ENCODE data around the gene PRKAR2A.

PRKAR2A gene

DNA sequence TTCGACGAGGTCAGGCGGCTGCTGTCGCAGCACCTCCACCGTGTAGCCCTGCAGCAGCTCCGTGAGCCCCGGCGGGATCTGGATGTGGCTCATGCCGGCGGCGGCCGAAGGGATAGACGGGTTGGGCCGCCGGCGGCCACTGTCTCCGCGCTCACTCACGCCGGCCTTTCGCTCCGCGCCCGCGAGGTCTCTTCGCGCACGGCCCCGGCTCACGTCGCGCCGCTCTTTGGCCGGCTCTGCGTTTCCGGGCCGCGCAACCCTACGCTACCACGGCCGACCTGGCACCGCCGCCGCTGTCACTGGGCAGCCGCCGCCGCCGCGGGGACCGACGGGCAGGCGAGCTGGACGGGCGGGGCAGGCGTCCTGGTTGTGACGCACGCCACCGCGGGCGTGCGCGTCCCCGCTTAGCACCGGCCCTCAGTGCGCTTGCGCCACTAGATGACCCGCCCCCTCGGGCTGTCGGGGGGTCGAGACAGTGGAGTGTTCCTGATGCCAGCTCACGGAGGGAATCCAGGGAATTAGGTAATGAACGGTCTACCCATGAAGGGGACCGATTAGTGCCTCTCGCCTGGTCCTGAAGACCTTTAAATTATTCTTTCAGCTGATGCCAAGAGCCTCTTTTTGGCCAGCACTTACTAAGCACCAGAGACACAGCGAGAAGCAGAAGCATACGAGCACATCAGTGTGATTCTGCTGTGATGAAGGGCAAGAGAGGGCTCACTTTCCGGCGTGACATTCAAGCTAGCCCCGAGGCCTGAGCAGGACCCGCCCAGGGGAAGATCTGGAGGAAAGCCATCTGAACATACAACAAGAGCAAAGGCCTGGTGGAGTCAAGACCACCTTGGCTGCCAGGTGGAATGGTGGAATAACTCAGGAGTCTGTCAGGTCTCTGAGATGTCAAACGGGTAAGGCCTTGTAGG, at the start of gene PRKAR2A:
TSS of gene PRKAR2A (minus strand) at position 371 of the 920 bp plus-strand sequence. CDS start at position 93, 278 bp downstream.
- DNase-seq (ENCODE audit: low spot score), result peak; percentile 80

DNA sequence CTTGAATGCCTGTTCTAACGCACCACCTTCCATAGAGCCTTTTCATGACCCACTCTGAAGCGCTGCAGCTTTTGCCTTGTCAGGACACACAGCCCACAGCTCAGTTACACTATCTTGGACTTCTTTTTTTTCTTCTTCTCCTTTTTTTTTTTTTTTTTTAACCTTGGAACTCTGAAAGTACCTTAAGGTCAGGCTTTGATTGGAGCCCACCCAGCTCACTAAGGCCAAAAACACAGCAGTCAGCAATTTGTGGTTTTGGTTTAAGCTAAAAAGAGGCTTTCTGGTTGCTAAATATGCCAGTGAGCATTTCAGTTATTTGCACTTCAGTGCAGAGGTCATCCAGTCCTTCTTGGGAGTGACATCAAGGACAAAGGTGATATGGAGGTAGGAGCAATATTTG, 49.3 kb upstream of the PRKAR2A start:
- DNase-seq (ENCODE audit: low spot score), result no peak

DNA sequence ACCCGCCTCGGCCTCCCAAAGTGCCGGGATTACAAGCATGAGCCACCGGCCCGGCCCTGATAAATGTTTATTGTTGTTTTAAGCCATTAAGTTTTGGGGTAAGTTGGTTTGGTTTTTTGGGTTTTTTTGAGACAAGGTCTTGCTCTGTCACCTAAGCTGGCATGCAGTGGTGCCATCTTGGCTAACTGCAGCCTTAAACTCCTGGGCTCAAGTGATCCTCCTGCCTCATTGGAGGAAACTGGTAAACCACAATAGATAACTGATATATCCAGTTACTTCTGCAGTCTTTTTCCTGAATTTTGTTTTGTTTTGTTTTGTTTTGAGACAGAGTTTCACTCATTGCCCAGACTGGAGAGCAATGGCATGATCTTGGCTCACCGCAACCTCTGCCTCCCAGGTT, 46.8 kb upstream of the PRKAR2A start:
- no peak for DNase-seq (ENCODE audit: low spot score)

DNA sequence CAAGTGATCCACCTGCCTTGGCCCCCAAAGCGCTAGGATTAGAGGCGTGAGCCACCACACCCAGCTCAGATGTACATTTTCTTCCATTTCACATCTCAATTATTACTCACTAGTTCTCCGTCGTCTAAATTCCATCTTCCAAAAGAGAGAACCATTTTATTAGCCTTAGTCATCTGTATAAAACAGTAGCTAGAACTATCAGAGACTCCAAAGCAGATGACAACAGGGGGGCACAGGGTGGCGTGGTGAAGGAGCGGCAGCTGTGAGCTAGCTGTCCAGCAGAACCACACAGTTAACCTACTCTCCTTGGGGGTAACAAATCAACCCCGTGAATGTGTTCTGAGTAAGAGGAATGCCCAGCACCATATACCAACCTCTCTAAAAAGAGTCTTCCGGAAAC, 43.9 kb upstream of the PRKAR2A start:
- DNase-seq (ENCODE audit: low spot score), result no peak

DNA sequence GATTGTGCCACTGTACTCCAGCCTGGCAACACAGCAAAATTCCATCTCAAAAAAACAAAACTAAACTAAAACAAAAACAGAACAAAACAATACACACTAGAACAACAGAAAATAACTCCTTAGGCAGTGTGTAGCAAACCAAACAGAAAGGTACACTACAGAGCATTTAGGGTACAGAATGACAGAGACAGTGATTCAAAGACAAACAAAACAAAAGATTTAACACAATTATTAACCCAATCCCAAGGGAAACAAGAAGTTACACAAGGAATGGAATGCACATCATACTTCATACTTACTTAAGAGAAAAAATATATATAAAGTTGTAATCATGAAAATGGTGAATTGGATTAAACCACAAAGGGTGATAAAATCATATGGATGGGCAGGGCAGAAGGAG, 38.1 kb upstream of the PRKAR2A start:
- no peak for DNase-seq (ENCODE audit: low spot score)

DNA sequence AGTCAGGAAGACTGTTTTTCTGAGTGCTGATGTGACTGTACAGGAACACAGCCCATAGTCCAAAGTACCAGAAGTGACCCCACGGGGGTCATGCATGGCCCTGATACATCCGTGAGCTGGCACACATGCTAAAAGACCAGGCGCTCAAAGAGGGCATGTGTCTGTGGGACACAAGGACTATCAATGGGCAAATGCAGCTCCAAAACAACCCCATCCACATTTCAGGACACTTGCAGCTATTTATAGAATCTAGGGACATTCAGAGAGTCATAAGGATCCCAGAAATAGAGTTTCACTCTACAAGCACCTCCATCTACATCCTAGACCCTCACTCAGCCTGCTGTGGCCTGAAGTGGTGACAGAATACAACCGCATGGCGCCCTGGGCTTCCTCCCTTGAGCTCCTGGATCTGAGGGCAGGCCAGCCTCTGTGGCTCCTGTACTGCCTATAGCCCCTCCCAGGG, 34.0 kb upstream of the PRKAR2A start:
- DNase-seq (ENCODE audit: low spot score), result no peak

DNA sequence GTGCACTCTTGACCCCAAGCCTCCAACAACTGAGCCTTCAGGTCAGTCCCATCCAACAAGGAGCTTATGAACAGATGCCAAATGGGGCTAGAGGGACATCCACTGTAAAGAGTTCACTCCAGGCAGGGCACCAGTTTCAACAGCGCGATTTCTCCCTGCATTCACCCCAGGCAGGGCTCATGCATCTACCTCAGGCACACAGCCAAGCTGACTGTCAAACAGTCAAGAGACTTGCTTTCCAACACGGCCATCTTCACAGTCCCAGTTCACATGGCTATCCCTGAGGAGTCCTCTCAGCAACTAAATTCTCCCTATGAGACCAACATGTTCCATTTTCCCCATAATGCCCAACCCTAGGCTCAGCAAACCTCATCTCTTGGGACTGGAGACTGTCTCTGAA, 33.3 kb upstream of the PRKAR2A start:
- DNase-seq (ENCODE audit: low spot score), result no peak

DNA sequence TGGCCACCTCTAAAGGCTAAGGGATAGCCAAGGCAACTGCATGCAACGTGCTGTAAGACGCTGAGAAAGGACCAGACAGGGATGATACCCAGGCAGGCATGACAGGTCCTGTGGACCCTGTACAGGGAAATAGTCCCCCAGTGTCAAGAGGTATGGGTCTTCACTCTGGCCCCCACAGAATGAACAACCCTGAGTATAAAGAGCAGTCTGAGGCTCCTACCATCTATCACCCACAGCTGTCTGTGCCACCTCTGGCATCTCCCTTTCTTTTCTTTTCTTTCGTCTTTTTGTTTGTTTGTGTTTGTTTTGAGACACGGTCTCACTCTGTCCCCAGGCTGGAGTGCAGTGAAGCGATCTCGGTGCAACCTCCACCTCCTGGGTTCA, 32.3 kb upstream of the PRKAR2A start:
- DNase-seq (ENCODE audit: low spot score), result no peak

DNA sequence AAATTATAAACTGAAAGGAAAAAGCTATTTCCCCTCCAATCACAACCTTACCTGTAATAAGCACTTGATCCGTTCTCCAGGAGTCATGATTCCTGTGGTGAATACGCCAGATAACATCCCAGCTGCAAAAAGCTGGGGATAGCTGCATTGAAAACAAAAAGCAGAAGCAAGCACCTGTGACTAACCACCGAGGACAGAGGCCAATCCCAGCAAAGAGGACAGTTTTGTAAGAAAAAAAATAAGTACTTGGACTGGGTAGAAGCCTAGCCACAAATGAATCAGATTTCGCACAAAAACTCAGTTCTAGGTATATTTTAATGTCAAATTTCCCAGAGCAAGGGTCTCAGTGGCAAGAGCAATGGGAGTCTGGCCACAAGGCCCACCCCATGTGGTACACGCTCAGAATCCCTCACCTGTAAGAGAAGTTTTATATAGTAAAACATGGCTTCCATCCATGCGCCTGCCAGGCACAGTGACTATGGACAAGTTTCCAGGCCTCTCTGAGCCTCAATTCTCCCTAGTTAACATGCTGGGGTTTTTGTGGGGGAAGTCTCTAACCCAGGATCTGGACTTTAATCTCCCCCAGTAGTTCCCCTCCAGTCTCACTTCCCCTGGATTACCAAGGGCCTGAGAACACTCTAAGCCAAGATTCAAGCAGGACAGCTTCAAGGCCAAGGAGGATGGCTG, 31.8 kb upstream of the PRKAR2A start:
- no peak for DNase-seq (ENCODE audit: low spot score)

DNA sequence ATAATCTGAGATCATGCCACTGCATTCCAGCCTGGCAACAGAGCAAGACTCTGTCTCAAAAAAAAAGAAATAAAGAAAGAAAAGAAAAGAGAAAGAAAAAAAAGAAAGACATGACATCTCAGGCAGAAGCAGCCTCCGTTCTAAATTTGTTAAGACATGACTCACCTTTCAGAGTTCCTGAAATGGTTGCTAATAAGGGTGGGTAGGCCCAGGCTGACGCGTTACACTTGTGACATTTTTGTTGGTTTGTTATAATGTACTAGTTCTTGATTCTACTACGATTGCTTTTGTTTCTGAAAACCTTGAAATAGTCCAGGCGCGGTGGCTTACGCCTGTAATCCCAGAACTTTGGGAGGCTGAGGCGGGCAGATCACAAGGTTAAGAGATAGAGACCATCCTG, 30.0 kb upstream of the PRKAR2A start:
- no peak for DNase-seq (ENCODE audit: low spot score)

DNA sequence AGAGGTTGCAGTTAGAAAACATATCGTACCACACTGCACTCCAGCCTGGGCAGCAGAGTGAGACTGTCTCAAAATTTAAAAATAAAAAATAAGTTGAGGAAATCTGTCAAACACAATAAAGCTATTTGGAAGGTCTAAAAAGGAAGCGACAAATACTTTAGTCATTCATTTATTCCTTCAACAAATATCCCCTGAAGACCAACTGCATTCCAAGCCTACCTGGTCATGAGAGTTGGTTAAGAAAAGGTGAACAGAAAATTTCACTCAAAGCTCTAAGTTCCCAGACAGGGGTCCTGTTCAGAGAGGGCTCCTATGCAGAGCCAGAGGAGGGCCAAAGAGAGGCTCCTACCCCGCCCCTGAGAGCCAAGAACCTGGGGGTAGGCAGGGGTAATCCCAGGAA, 15.4 kb upstream of the PRKAR2A start:
- no peak for DNase-seq (ENCODE audit: low spot score)

DNA sequence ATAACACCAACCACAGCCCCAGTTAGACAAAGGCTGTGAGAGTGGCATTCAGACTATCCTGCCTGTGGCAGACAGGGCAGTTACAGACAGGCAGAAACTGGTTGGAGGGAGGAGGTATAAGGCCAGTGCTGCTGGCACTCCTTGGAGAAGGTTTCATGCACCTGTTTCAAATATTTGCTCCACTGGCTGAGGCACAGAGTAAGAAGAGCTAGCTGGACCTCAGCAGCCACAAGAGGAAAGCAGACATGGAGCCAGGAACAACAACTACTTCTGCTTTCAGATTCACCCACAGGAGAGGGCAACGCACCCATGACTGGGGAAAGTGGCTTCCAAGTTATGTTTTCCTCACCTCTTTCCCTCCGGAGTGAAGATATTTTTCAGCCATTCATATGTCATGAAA, 11.5 kb upstream of the PRKAR2A start:
- DNase-seq (ENCODE audit: low spot score), result no peak

DNA sequence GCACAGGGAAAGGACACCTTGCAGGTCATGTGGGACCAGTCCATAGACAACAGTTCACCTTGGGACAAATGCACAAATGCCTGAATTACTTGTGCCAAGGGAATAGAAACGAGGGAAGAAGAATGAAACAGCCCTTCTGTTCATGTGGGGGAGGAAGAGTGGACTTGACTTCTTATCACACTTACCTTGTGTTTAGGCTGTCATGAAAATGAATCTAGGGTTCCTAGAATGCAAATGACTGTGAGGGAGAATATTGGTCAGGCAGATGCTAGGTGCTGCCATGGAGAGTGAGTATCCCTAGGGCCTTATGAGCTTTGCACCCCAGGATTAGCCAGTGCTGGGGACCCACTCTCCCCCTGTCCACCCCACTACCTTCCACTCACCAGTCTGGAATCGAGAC, 11.0 kb upstream of the PRKAR2A start:
- DNase-seq (ENCODE audit: low spot score), result no peak

DNA sequence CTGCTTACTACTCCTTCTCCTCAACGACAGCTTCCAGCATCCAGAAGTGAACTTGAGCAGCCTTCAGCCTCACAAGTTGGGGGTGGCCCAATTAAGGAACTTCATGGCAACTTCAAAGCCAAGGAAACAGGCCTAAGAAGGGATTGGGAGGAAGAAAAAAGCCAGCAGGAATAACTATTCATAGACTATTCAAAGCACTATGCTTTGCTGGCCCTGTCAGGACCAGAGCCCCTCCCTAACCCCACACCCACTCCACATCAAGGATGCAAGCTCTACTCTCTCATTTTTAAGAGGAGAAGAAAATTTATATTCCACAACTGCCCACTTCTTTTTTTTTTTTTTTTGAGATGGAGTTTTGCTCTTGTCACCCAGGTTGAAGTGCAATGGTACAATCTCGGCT, 10.0 kb upstream of the PRKAR2A start:
- no peak for DNase-seq (ENCODE audit: low spot score)

DNA sequence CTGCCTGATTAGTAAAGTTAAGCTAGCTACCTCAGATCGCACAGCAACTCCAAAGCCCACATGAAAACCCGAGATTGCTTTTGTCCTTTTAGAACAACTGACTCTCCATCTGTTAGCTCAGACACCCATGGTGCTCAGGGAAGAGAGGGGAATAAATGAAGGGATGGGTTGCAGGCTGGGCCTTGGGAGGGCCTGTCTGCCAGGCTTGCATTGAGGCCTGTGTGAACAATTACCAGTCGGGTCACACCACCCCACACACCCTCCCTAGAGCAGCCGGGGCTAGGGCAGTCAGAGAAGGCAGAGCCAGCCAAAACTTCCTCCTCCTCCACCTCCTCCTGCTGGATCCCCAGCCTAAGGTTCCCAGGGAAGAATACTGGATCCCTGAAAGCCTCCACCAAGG, 8.8 kb upstream of the PRKAR2A start:
- no peak for DNase-seq (ENCODE audit: low spot score)

DNA sequence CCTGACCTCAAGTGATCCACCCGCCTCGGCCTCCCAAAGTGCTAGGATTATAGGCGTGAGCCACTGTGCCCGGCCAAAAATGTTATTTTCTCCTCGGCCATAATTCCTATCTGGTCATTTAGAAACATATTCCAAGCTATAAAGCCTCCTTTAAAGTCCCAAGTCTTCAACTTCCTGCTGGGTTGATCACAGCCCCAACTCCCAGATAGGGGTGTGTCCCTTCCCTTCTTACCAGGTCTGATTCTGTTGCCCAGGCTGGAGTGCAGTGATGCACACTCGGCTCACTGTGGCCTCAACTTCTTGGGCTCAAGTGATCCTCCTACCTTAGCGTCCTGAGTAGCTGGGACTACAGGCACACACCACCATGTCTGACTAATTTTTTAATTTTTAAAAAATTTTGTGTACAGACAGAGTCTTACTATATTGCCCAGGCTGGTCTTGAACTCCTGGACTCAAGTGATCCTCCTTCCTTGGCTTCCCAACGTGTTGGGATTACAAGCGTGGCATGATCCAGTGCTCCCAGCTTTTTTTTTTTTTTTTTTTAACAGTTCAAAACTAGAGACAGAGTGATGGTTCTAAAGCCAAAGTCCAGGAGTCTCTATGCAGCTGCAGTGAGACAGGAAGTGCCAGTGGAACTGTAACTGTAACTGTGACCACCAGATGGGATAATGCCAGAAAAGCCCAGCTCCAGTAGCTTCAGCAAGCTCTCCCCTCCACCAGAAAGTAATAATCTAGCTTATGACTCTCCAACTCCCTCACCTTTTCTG, 8.2 kb upstream of the PRKAR2A start:
- DNase-seq (ENCODE audit: low spot score), result no peak

DNA sequence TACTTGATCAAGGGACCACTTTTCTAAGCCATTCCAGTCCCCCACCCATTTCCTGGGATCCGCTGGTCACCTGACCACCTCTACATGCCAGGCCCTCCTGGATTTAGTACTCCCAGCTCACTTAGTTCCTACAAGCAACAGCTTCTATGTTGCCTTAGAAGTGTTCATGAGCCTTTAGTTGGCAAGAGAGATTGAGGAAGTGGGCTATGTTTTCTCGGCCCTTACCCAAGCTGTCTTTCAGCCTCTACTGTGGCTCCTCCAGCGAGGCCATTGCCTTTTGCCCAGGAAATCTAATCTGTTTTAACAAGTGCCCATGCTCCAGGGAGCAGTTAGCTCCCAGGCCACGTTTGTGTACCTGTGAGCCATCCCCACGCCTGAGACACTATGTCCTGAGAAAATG, 4.5 kb upstream of the PRKAR2A start:
- no peak for DNase-seq (ENCODE audit: low spot score)

DNA sequence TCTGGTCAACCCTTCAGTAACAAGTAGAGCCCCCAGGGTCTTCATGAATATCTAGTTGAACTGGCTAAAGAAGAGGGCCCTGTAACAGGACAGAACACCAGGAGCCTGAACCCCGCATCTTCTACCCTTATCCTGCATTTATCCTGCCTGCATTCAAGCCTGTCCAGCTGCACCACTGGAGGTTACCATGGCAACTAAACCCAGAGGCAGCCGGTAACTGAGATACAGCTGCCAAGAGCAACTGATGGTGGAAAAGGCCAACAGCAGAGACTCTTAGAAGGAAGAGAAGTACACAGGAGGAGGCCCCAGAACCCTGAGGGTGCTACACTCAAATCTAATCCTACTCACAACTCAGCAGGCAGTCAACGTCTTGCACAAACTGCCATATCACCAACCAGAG, 3.7 kb upstream of the PRKAR2A start:
- DNase-seq (ENCODE audit: low spot score), result no peak

DNA sequence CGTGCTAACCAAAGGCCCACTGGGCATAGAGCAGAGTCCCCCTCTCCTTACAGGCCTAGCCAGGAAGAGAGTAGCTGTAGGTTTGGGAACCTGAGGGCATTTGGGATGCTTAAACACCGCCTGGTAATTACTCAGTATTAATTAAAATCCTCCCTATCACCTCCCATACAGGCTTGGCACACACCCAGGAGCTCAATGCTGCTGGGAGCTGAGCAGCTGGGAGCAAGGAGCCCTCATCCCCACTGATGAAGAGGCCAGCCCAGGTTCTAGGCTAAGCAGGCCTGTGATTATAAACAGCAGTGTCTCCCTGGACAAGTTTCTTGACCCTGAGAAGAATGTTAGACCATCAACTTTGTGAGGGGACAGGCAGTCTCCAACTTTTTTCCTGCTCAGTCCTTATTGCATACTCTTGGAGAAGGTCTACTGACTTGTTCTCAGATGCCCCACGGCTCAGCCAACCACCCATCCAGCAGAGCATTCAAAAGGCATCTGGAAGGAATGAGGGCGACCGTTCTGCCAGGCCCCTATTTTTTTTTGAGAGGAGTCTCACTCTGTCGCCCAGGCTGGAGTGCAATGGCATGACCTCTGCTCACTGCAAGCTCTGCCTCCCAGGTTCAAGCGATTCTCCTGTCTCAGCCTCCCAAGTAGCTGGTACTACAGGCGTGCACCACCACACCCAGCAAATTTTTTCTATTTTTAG, 1.3 kb upstream of the PRKAR2A start:
- no peak for DNase-seq (ENCODE audit: low spot score)

DNA sequence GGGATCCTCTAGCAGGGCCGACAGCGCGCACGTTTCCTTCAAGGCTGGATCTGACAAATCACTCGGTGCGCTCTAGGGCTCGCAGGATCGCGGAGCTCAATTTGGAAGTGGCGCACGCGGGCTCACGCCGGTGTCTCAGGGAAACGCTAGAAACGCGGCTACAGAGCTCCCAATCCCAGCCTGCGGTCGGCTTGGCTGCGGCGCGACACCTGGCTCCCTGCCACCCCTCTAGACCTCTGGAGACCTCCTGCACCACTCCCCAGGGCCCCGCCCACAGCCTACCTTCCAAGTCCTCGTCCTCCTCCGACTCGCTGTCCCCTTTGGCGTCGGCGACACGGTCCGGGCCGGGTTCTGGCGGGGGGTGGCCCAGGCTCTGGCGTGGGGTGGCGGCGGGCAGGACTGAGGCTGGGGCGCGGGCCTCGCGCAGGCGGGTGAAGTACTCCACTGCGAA, 596 bp downstream of the PRKAR2A start:
- DNase-seq (ENCODE audit: low spot score), result peak; percentile 31

DNA sequence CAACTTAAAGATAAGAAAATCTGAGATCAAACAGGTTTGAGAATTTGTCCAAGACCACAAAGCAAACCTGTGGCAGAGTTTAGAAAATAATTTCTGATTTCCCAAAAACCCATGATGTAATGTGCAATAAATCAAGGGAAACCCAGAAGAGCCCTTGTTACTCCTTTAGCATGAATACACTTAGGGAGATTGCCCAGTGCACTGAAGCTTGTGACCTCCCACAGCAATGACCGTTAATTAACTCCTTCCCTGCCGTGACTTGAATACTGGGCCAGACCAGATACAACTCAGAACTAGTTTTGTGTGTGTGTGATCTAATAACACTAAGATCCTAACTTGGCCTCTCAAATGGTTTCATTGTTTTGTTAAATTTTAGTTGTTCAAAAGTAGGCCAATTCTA, 2.5 kb downstream of the PRKAR2A start:
- DNase-seq (ENCODE audit: low spot score), result no peak

DNA sequence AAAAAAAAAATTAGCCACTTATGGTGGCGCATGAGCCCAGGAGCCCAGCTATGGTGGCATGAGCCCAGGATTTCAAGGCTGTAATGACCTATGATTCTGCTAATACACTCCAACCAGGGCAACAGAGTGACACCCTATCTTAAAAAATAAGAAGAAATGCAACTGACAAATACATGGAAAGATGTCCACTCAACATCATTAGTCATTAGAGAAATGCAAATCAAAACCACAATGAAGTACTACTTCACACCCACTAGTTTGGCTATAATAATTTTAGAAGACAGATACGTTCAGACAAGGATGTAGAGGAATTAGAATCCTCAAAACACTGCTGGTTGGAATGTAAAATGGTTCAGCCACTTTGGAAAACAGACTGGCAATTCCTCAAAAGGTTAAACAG, 10.5 kb downstream of the PRKAR2A start:
- DNase-seq (ENCODE audit: low spot score), result no peak
